HEK293 (cell line): ENCODE data around the gene AMMECR1.

ENCODE experiments used
- CTCF ChIP-seq: fragments of 450-650 bp; formaldehyde crosslinking; IDR thresholded peaks from 2 replicates; pipeline ENCODE4 v1.5.1; 2016; ENCODE audit warnings: missing biosample characterization, missing genetic modification characterization
- TSHZ1 ChIP-seq: fragments of 450-650 bp; formaldehyde crosslinking; IDR thresholded peaks from 2 replicates; pipeline ENCODE4 v1.5.1; 2016; ENCODE audit warnings: missing biosample characterization, missing genetic modification characterization, borderline replicate concordance
- ZNF302 ChIP-seq: fragments of 450-650 bp; formaldehyde crosslinking; IDR thresholded peaks from 2 replicates; pipeline ENCODE4 v1.5.1; 2016; ENCODE audit warnings: missing biosample characterization, missing genetic modification characterization, low read depth

- no peak for TF ChIP-seq TSHZ1
- no peak for TF ChIP-seq ZNF302 (tag by site-specific recombination)
- no peak for TF ChIP-seq CTCF (tag by site-specific recombination)
These were observed 158.7 kb downstream of the AMMECR1 start for GRCh38 chrX:110159235-110159634.
